ENCODE results near the gene ATP9A. TPM values are rescaled to one million over a fixed set of nuclear protein-coding genes. Genes with fewer than 3 reads are reported as not detected.
A peak's percentile ranks its signal among the peaks of the same experiment; 100 is the strongest.

Gene ATP9A
- total RNA-seq, 1 experiment from 2014 or later: 16.8 TPM

- TF ChIP-seq REST (IDR thresholded peaks at IDR 0.05; ENCODE audit: low read depth): no peak
- TF ChIP-seq YY1 (IDR thresholded peaks at IDR 0.05; ENCODE audit: extremely low read depth, insufficient replicate concordance, low read depth, low read length): peak; percentile 52
- TF ChIP-seq RAD21 (IDR thresholded peaks at IDR 0.05; ENCODE audit: low read depth): no peak
- no peak for TF ChIP-seq ZBTB33 (IDR thresholded peaks at IDR 0.05; ENCODE audit: extremely low read depth, insufficient replicate concordance, low read length)
- peak; percentile 92 for TF ChIP-seq EGR1 (IDR thresholded peaks at IDR 0.05; ENCODE audit: low read depth)
- no peak for TF ChIP-seq EZH2phosphoT487 (IDR thresholded peaks at IDR 0.05; ENCODE audit: borderline replicate concordance)
- TF ChIP-seq ZNF274 (IDR thresholded peaks at IDR 0.05; ENCODE audit: low read depth, low read length): no peak
- 0 out of 2 replicates have a peak, but pooled peaks have one; percentile 27 for TF ChIP-seq SRF (IDR thresholded peaks at IDR 0.05; ENCODE audit: low read depth)
- TF ChIP-seq ZFX (IDR thresholded peaks at IDR 0.05): peak; percentile 42; the same call in 1 of the 2 replicates
Measured at GRCh38 chr20:51750037-51750769, 18.0 kb downstream of the ATP9A start (continued).

All from HCT116 (cell line).